Measurements from ENCODE around the gene TMEM236.
"Not testable (repeated sequence)": the region's sequence is repeated elsewhere in the genome, so short reads cannot be mapped to it uniquely, and the experiment has no call there.

The TMEM236 gene, protein sequence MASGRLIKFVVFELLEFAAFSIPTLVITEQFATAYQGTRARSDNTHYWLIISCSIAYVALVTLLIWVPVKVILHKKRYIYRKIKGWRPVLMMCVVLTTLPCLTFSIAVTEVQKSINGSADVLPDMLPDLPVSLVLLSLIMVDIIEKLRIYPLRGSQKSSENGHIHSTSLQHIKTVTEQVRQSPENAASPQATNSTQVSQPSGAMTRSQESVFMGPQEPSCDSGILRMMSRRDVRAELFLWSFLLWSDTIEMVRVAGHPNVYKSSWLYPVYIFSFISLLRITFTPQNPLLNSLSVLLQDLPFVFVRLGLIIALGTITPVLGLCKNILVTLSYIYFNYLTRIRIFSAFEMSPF

DNA sequence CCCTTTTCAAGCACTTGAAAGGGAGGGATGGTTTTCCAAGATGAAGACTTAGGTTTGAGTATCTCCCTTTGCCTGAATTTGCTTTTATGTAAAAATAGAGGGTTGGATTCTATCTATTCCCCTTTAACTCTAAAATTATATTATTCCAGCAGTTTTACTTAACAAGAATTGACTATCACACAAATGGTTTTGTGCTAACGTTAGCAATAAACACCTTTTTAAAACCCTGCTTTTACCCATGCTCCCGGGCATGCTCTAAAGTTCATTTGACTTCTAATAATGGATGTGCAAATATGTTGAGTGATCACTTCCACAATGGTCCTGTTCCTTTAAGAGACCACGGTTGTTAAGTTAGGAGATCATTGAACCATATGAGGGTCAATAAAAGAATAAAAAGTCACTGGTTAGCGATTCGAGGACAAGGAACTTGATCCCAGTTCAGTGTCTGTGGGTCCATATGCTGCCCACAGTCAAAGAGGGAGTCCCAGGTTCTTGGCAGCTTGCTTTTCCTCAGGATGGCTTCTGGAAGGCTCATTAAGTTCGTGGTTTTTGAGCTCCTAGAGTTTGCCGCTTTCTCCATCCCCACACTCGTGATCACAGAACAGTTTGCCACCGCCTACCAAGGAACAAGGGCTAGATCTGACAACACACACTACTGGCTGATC lies at the start of gene TMEM236:
TMEM236 (plus strand) TSS at position 421 of the 665 bp plus-strand sequence; CDS start at position 516, 95 bp downstream.
- Histone ChIP-seq H3K9ac (ENCODE audit: low read depth, low read length) (no peak within 1 kb of the TSS), H3K9me3 (ENCODE audit: control insufficient read depth, insufficient read depth, low read length) (no peaks in the 10 kb centered on the region), H3K4me1 (ENCODE audit: insufficient read depth, low read length) (no peaks in the 10 kb centered on the region), H3K36me3 (ENCODE audit: insufficient read depth, low read length) (no peaks in the 10 kb centered on the region)

DNA sequence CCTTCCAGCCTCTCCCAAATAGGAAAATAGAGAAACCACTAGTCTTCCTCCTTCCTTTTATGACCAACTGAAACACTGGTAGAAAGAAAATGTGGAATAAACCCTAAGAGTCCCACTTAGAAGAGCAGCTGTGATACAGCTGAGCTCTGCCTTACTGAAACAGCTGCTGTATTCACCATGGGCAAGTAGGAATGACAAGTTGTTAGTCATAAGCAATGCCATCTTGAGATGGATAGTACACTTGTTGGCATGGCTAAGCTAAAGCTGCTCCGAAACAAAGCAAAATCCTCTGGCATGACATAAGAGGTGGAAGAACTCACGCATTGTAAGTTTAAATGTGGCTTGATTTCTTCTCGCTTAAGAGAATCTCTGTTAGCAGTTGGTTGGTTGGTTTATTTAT lies 48.3 kb upstream of the TMEM236 start:
- Histone ChIP-seq H3K9ac (ENCODE audit: low read depth, low read length) (no peak overlapping the region), H3K4me1 (ENCODE audit: insufficient read depth, low read length) (no peaks in the 10 kb centered on the region), H3K9me3 (ENCODE audit: control insufficient read depth, insufficient read depth, low read length) (no peaks in the 10 kb centered on the region), H3K36me3 (ENCODE audit: insufficient read depth, low read length) (no peaks in the 10 kb centered on the region; the same call in 1 of the 2 replicates)

DNA sequence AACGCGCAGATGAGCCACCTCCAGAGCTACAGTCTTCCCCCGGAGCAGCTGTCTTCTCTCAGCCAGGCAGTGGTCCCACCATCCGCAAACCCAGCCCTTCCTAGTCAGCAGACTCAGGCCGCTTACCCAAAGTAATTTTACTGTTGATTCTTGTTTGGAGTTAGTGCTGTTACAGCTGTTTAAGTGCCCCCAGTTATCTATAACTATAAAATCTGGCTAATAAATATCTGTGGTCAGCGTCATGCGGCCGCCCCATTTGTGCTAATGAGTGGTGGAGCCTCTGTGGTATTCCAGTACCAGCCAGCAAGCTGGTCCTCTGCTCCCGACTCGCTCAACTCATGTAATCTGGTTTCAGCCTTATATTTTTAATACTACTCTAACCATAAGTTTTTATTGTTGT lies 43.2 kb upstream of the TMEM236 start:
- no peak overlapping the region for H3K9ac ChIP-seq (ENCODE audit: low read depth, low read length)
- H3K4me1 ChIP-seq (ENCODE audit: insufficient read depth, low read length), result no peaks in the 10 kb centered on the region
- no peaks in the 10 kb centered on the region for H3K9me3 ChIP-seq (ENCODE audit: control insufficient read depth, insufficient read depth, low read length)
- peaks cover 8% of the 10 kb centered on the region; the same call in 1 of the 2 replicates for H3K36me3 ChIP-seq (ENCODE audit: insufficient read depth, low read length)

DNA sequence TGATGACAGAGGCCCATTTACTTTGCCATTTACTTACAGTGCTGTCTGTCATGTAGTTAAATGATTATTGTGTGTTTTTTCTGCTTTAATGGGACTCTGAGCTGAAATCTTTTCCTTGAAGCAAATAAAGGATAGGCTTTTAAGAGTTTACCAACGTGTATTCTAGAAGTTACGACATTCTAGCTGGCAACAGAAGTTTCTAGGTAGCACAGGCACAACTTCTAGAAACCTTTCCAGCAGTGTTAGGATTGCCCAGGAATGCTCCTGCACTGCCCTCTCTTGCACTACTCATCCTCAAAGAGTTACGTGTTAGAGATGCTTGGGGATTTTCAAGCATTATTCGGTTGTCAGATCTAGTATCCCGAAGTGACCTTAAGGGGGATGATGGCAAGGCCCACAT lies 42.5 kb upstream of the TMEM236 start:
- Histone ChIP-seq H3K9ac (ENCODE audit: low read depth, low read length) (no peak overlapping the region), H3K9me3 (ENCODE audit: control insufficient read depth, insufficient read depth, low read length) (no peaks in the 10 kb centered on the region), H3K4me1 (ENCODE audit: insufficient read depth, low read length) (no peaks in the 10 kb centered on the region), H3K36me3 (ENCODE audit: insufficient read depth, low read length) (peaks cover 10% of the 10 kb centered on the region)

DNA sequence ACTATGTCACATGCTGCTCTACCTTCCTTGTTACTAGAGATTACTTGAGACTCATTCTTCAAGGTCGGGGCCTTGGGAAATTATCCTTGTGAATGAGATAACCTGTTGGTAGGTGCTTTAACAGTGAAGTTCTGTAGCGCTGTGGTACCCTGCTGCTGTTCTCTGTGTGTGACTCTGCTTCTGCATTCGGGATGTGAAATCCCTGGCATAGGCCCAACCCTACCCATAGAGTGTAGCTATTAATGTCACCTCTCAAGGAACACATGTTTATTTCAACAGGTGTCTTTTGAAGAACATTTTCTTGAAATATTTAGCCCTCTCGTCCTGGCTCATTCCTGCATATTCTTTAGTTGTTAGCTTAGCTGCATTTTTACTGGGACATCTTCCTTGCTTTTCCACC lies 41.8 kb upstream of the TMEM236 start:
- H3K36me3 ChIP-seq (ENCODE audit: insufficient read depth, low read length), result peaks cover 15% of the 10 kb centered on the region
- H3K9me3 ChIP-seq (ENCODE audit: control insufficient read depth, insufficient read depth, low read length), result no peaks in the 10 kb centered on the region
- H3K4me1 ChIP-seq (ENCODE audit: insufficient read depth, low read length), result no peaks in the 10 kb centered on the region
- no peak overlapping the region for H3K9ac ChIP-seq (ENCODE audit: low read depth, low read length)

DNA sequence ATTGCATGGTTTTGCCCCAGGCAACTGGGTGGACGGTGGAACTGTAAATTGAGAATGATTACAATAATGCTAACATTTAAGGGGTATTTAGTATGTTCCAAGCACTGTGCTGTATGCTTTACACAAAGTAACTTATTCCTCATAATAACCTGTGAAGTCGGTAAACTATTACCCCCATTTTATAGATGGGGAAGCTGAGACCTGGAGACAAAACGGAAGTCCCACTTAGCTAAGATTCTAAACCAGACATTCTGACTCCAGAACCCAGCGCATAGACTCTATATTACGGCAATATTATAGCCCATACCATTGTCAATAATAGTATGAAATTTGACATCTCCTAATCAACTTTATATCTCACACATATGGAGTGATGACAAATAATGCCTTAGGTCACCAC lies 39.9 kb upstream of the TMEM236 start:
- H3K4me1 ChIP-seq (ENCODE audit: insufficient read depth, low read length), result no peaks in the 10 kb centered on the region
- H3K9ac ChIP-seq (ENCODE audit: low read depth, low read length), result no peak overlapping the region
- H3K9me3 ChIP-seq (ENCODE audit: control insufficient read depth, insufficient read depth, low read length), result no peaks in the 10 kb centered on the region
- peaks cover 24% of the 10 kb centered on the region for H3K36me3 ChIP-seq (ENCODE audit: insufficient read depth, low read length)

DNA sequence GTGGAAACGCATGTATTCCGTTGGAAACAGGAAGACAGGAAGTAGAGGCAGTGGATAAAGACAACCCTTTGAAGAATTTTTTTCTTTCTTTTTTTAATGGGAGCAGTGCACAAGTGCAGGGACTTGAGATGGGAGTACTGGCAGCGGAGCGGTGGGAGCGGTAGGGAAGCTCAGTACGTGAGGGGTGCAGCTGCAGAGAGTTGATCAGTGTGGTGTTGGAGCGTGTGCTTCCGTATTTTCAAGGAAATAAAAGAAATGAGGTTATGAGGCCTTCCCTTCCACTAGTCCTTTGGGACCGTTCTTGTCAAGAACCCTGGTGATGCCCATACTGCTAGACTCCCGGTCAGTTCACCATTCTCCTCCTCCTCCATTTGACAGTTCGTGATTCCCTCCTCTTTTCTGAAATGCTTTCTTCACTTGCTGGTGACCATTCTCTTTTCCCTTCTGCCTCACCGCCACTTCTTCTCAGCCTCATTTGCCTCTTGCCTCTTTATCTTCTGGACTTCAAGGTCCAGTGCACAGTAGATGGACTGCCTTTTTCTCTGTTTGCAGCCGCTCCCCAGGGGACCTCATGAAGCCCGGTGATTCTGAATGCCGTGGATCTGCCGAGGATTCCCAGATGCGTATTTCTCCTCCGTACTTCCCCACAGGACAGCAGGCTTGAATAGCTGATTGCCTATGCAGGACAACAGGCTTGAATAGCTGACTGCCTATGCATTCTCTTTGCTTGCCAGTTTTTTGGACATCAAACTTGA lies 39.1 kb upstream of the TMEM236 start:
- Histone ChIP-seq H3K9ac (ENCODE audit: low read depth, low read length) (no peak overlapping the region), H3K36me3 (ENCODE audit: insufficient read depth, low read length) (peaks cover 24% of the 10 kb centered on the region), H3K9me3 (ENCODE audit: control insufficient read depth, insufficient read depth, low read length) (no peaks in the 10 kb centered on the region), H3K4me1 (ENCODE audit: insufficient read depth, low read length) (no peaks in the 10 kb centered on the region)

DNA sequence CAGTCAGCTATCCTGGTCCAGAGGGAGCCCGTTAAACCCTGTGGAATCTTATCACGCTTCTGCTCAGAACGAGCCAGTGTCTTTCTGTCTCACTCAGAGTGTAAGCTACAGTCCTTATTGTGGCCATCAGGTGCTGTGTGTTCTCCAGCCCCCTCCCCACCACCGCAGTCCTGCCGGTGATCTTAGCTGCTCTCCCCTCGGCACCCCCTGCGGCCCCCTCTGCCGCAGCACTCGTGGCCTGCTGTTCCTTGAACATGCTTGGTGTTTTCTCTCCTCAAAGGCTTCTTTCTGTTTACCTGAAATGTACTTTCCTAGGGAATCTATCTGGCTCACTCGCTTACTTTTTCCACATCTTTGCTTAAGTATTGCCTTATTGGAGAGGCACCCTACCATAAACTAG lies 38.2 kb upstream of the TMEM236 start:
- Histone ChIP-seq H3K9me3 (ENCODE audit: control insufficient read depth, insufficient read depth, low read length) (no peaks in the 10 kb centered on the region), H3K36me3 (ENCODE audit: insufficient read depth, low read length) (peaks cover 24% of the 10 kb centered on the region), H3K9ac (ENCODE audit: low read depth, low read length) (no peak overlapping the region), H3K4me1 (ENCODE audit: insufficient read depth, low read length) (no peaks in the 10 kb centered on the region)

DNA sequence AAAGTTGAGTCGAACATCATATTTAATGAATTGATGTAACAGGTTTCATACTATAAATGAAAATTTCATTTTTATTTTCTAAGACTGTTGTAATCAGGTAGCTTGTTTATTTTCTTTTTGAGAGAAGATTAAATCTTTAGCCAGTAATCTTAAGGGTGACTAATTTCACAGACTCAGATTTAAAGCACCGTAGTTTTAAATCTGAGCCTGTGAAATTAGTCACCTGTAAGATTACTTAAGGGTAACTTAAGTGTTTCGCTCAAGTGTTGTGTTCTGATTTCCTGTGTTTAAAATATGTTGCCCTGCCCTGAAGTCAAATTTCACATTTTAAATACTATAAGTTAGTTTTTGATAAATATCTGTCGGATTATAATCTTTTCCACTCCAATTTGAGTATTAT lies 35.8 kb upstream of the TMEM236 start:
- no peak overlapping the region for H3K9ac ChIP-seq (ENCODE audit: low read depth, low read length)
- no peaks in the 10 kb centered on the region for H3K9me3 ChIP-seq (ENCODE audit: control insufficient read depth, insufficient read depth, low read length)
- no peaks in the 10 kb centered on the region for H3K4me1 ChIP-seq (ENCODE audit: insufficient read depth, low read length)
- peaks cover 16% of the 10 kb centered on the region for H3K36me3 ChIP-seq (ENCODE audit: insufficient read depth, low read length)

DNA sequence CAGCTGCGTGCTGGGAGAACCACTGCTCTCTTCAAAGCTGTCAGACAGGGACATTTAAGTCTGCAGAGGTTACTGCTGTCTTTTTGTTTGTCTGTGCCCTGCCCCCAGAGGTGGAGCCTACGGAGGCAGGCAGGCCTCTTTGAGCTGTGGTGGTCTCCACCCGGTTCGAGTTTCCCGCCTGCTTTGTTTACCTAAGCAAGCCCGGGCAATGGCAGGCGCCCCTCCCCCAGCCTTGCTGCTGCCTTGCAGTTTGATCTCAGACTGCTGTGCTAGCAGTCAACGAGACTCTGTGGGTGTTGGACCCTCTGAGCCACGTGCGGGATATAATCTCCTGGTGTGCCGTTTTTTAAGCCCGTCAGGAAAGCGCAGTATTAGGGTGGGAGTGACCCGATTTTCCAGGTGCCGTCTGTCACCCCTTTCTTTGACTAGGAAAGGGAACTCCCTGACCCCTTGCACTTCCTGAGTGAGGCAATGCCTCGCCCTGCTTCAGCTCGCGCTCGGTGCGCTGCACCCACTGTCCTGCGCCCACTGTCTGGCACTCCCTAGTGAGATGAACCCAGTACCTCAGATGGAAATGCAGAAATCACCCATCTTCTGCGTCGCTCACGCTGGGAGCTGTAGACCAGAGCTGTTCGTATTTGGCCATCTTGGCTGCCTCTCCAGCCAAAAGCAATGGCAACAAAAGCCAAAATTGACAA lies 29.5 kb upstream of the TMEM236 start:
- H3K4me1 ChIP-seq (ENCODE audit: insufficient read depth, low read length); H3K9ac ChIP-seq (ENCODE audit: low read depth, low read length); H3K36me3 ChIP-seq (ENCODE audit: insufficient read depth, low read length); H3K9me3 ChIP-seq (ENCODE audit: control insufficient read depth, insufficient read depth, low read length): not testable (repeated sequence)

DNA sequence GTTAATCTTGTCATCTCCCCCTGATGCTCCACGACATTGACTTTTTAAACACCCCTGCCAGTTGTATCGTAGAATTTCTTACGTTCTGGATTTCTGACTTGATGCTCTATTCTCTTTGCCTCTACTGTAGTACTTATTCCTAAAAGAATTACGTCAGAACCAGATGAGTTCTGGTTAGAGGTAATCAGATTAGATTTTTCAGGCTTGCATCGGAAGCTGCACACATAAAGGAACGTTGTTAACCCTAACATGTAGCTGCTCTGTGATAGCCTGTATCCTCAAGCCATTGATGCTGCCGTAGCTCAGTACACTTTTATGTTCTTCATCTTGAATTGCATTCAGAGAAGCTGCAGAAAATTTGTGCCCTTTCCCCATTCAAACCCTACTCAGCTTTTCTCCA lies 26.3 kb upstream of the TMEM236 start:
- Histone ChIP-seq H3K9ac (ENCODE audit: low read depth, low read length) (no peak overlapping the region), H3K4me1 (ENCODE audit: insufficient read depth, low read length) (no peaks in the 10 kb centered on the region), H3K9me3 (ENCODE audit: control insufficient read depth, insufficient read depth, low read length) (no peaks in the 10 kb centered on the region; the same call in 1 of the 2 replicates), H3K36me3 (ENCODE audit: insufficient read depth, low read length) (no peaks in the 10 kb centered on the region)

DNA sequence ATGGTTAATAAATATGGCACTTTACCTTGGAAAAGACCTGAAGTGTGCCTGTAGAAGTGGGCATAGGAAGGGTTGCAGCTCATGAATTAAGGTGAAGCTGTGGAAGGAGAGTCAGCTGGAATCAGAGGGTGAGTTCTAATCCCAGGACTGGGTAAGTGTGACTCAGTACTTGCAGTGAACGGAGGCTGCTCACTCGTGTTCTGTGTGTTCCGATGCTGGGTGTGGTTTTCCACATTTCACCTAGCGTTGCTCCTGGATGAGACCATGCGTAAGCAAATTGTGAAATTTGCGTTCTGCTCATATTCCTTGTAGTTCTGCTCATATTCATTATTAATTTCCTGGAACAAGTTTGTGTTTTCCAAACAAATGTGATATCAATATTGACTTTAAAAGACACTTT lies 22.4 kb upstream of the TMEM236 start:
- no peaks in the 10 kb centered on the region for H3K4me1 ChIP-seq (ENCODE audit: insufficient read depth, low read length)
- H3K36me3 ChIP-seq (ENCODE audit: insufficient read depth, low read length), result no peaks in the 10 kb centered on the region
- no peak overlapping the region for H3K9ac ChIP-seq (ENCODE audit: low read depth, low read length)
- no peaks in the 10 kb centered on the region for H3K9me3 ChIP-seq (ENCODE audit: control insufficient read depth, insufficient read depth, low read length)

DNA sequence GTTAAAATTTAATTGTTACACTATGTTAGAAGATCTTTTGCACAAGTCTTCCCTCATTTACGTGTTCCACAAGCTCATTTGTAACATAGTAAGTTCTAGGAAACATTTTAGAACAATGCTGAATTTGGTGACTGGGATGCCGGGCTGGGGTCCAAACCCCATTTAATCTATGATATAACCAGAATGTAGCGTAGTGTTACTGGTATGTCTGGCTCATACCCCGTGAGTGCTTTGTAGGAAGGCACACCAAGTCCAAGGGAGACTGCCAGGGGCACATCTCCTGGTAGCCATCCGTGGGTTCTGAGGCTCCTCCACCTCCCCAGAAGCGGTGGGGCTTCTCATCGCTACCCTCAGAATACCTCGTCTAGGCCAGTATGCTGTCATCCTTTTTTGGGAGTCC lies 21.3 kb upstream of the TMEM236 start:
- Histone ChIP-seq H3K9me3 (ENCODE audit: control insufficient read depth, insufficient read depth, low read length) (no peaks in the 10 kb centered on the region), H3K4me1 (ENCODE audit: insufficient read depth, low read length) (no peaks in the 10 kb centered on the region), H3K36me3 (ENCODE audit: insufficient read depth, low read length) (no peaks in the 10 kb centered on the region), H3K9ac (ENCODE audit: low read depth, low read length) (no peak overlapping the region)

DNA sequence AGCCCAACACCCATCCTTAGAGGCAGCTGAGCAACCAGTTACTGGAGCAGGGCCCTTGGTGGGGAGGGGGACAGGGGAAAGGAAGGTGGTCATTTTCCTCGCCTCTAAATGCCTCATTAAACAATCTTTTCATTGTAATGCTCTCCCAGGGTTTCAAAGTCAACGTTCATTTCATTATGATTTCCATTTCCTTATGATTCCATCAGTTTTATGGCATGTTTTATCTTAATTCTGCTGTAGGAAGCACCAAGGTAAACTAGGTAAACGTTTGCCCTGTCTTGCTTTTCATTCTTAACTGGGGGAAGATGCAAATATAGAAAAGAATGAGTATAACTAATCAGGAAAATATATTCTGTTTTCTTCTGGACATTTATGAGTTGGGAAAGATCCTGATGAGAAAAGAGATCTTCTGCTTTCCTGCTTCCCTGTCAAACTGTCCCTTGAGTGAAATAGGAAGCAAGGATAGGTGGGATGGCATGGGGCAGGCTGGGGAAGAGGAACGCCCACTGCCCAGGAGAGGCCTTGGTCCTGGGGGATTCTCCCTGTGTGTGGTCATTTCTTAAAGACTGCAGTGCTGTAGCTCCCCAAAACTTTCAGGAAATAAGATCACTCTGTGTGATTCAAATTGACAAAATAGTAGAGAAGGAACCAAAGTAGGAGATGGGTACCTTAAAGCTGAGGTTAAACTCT lies 20.5 kb upstream of the TMEM236 start:
- H3K4me1 ChIP-seq (ENCODE audit: insufficient read depth, low read length), result no peaks in the 10 kb centered on the region
- H3K36me3 ChIP-seq (ENCODE audit: insufficient read depth, low read length), result no peaks in the 10 kb centered on the region
- H3K9me3 ChIP-seq (ENCODE audit: control insufficient read depth, insufficient read depth, low read length), result no peaks in the 10 kb centered on the region
- H3K9ac ChIP-seq (ENCODE audit: low read depth, low read length), result no peak overlapping the region
